ENCODE measurements around the gene STYXL2. TPM values are rescaled to one million over a fixed set of nuclear protein-coding genes. Genes with fewer than 3 reads are reported as not detected.

STYXL2 gene
- total RNA-seq, 1 donor from 2014 or later: not detected

GRCh38 chr1:167110586-167110985 is 16.7 kb downstream of the STYXL2 start:
- no peak for DNase-seq

DNA sequence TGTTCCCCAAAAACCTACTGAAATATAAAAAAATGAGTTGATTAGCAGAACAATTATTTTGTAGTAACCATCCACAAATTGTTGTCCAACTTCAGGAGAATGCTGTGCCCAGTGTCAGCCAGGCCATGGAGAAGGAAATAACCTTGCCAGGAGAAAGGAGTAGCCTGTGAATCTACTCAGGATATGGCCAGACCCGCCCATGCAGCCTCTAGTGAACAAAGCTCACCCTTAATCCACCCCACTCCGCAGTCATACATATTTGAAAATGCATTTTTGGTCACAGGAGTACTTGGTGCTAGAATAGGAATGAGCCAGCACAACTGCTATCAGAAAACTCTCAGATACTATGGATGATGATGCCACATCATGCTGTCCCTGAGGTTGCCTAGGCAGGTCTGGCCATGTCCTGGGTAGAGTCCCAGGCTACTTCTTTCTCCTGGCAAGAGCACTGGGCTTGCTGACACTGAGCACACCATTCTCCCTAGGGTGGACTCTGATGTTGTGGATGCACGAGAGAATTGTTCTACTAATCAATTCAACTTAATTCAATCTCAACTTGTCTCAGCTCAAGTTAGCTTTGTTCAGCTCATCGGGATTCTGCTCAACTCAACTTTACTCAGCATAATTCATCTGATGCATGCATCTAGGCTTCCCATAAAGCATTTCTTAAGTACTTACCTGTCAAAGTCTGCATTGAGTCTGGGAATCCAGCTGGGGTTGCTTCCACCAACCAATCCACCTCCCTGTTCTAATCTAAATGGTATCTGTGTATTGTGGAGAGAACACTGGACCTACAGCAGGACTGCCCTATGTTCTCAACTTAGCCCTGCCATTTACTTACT is 18.2 kb downstream of the STYXL2 start:
- DNase-seq: no peak

GRCh38 chr1:167114725-167115124 is 20.9 kb downstream of the STYXL2 start:
- DNase-seq: no peak

- DNase-seq: no peak
Observed at GRCh38 chr1:167115655-167116054, 21.8 kb downstream of the STYXL2 start.

DNA sequence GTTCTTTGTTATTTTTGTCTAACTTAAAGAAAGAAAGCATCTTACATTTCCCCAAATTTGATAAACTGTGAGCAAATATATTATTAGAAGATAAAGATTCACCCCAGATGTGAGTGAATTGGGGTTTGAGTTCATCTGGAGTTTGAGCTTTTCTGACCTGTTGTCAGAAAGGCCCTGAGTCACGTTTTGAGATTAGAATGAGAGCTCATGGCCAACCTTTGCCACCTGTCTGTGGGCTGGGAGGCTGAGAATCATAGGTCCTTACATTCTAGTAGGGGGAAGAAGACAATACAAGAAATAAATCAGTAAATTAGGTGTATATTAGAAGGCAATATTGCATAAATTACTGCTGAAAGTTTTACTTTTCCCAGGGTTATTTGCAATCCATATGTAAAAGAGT is 22.3 kb downstream of the STYXL2 start:
- no peak for DNase-seq

GRCh38 chr1:167117225-167117624 is 23.4 kb downstream of the STYXL2 start:
- DNase-seq: no peak

GRCh38 chr1:167118188-167118587 is 24.3 kb downstream of the STYXL2 start:
- no peak for DNase-seq

DNA sequence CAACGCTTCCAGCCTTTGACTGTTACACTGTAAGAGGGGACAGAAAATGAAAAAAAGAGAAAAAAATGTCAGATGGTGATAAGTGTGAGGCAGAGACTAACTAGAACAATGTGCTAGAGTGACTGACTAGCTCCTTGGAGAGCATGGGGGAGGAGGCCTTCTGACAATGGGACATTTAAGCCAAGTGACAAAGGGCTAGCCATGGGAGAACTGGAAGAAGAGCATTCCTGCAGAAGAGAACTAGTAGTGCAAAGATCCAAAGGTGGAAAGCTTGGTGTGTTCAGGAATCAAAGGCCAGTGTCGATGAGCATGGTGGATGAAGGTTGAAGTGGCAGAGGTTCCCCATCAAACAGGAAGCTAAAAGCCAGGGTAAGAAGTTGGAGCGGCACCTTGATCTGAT is 25.8 kb downstream of the STYXL2 start:
- DNase-seq: no peak

DNA sequence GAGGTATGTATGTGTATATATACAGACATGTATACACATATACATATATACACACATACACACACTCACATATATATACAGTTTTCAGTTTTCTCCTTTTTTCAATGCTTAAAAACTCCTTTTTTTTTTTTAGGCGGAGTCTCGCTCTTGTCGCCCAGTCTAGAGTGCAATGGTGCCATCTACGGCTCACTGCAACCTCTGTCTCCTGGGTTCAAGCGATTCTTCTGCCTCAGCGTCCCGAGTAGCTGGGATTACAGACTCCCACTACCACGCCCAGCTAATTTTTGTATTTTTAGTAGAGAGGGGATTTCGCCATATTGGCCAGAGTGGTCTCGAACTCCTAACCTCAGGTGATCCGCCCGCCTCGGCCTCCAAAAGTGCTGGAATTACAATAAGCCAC is 27.0 kb downstream of the STYXL2 start:
- DNase-seq: no peak

- peak; percentile 3 for DNase-seq
Observed at GRCh38 chr1:167121375-167122120, 27.7 kb downstream of the STYXL2 start.

DNA sequence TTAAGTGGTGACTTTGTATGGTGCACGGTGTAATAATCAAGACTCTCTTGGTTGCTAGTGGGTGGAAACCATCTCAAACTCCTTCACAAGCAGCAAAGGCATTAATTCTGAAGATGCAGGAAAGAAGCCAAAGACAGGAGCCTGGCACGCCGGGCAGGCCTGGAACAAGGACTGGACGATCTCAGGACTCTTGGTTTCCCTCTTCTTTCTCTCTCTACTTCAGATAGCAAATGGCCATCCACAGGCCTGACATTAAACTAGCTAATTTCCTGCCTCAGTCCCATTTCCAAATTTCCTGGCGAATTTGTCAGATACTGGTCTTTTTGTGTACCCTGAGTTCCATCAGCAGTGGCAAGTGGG is 28.2 kb downstream of the STYXL2 start:
- no peak for DNase-seq

- DNase-seq: no peak
Observed at GRCh38 chr1:167122568-167122967, 28.7 kb downstream of the STYXL2 start.

- no peak for DNase-seq
Observed at GRCh38 chr1:167126317-167126716, 32.4 kb downstream of the STYXL2 start.

- DNase-seq: no peak
Observed at GRCh38 chr1:167126811-167127210, 32.9 kb downstream of the STYXL2 start.

DNA sequence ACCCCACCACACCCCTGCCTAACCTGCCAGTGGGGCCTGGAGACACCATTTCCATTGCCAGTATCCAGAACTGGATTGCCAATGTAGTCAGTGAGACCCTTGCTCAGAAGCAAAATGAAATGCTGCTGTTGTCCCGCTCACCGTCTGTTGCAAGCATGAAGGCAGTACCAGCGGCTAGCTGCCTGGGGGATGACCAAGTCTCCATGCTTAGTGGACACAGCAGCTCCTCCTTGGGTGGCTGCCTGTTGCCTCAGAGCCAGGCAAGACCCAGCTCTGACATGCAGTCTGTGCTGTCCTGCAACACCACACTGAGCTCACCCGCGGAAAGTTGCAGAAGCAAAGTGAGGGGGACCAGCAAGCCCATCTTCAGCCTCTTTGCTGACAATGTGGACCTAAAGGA is 33.4 kb downstream of the STYXL2 start:
- DNase-seq: no peak

- DNase-seq: no peak
Observed at GRCh38 chr1:167127661-167128060, 33.8 kb downstream of the STYXL2 start.

GRCh38 chr1:167128261-167129227 is 34.7 kb downstream of the STYXL2 start:
- DNase-seq: no peak

DNA sequence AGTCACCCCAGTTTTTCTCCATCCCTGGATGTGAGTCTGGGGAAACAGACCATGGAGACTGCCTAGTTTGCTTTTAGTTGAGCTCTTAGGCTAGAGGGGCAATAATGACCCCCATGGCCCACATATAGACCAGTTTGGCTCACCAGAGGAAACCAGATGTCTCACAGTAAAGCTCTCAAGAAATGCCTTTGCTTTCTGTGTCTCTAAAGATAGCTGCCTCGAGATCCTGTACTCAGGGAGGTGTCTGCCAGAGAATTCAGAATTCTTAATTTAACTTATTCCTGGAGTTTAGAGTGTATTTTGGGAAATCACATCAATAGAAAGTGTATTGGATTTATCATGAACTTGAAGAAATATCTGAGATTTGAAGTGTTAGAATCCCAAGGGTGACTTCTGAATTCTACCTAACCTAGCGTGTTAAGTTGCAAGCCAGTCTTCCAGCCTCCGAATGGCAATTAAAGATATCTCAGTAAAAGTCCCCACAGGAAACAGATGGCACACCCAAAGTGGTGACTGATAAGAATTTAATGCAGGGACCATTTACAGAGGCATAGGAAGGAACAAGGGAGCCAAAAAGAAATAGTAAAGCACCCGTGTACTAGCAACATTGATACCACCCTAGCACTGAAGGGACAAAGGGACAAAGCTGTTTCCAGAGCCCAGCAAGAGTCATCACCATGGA is 37.1 kb downstream of the STYXL2 start:
- DNase-seq: no peak

- DNase-seq: no peak
Observed at GRCh38 chr1:167132301-167133010, 38.6 kb downstream of the STYXL2 start.

GRCh38 chr1:167135281-167135840 is 41.5 kb downstream of the STYXL2 start:
- DNase-seq: no peak

GRCh38 chr1:167136191-167136614 is 42.3 kb downstream of the STYXL2 start:
- no peak for DNase-seq

Measured in dermis blood vessel endothelial cell (primary cell).